HFF-Myc (cell line): ENCODE measurements around the gene ACRV1.

Experiments
- DNase-seq: peaks from one replicate; pipeline ENCODE4 v3.0.0-alpha.2; 2011; ENCODE audit warnings: low read depth; ENCODE audit errors: extremely low read depth
- H3K4me3 ChIP-seq: replicated peaks from 2 replicates; pipeline ENCODE4 v1.5.1; 2011; ENCODE audit warnings: low read depth, mild to moderate bottlenecking, control low read depth, low read length
- TF ChIP-seq, protein P1 (sequence below): IDR thresholded peaks from 2 replicates; pipeline ENCODE4 v1.5.1; 2012; ENCODE audit warnings: mild to moderate bottlenecking, low read depth, low read length, control low read depth; ENCODE audit errors: missing control alignments

ACRV1 gene

DNA sequence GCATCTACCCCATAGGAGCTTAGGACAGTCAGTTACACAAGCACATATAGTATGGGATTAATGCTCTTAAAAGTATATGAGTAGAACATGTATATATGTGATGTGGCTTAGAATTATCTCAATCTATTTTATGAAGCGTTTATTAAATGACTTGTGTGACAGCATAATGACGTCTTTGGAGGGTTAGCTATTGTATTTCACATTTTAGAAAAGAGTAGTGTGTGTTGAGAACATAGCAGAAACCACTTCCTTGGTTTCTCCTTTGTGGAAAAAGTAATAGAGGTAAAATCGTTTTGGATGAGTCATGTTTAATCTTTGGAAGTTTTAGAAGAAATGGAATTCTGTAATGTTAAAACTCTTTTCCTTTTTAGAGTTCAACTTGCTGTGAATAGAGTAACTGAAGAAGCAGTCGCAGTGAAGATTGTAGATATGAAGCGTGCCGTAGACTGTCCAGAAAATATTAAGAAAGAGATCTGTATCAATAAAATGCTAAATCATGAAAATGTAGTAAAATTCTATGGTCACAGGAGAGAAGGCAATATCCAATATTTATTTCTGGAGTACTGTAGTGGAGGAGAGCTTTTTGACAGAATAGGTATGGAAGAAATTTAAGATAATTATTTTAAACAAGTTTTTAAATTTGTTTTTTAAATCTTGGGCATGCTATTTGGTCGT, 53.3 kb downstream of the ACRV1 start:
- DNase-seq, result no peak
- peak overlapping the region; percentile 88 for H3K4me3 ChIP-seq
- TF ChIP-seq, protein P1, sequence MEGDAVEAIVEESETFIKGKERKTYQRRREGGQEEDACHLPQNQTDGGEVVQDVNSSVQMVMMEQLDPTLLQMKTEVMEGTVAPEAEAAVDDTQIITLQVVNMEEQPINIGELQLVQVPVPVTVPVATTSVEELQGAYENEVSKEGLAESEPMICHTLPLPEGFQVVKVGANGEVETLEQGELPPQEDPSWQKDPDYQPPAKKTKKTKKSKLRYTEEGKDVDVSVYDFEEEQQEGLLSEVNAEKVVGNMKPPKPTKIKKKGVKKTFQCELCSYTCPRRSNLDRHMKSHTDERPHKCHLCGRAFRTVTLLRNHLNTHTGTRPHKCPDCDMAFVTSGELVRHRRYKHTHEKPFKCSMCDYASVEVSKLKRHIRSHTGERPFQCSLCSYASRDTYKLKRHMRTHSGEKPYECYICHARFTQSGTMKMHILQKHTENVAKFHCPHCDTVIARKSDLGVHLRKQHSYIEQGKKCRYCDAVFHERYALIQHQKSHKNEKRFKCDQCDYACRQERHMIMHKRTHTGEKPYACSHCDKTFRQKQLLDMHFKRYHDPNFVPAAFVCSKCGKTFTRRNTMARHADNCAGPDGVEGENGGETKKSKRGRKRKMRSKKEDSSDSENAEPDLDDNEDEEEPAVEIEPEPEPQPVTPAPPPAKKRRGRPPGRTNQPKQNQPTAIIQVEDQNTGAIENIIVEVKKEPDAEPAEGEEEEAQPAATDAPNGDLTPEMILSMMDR, result no peak

DNA sequence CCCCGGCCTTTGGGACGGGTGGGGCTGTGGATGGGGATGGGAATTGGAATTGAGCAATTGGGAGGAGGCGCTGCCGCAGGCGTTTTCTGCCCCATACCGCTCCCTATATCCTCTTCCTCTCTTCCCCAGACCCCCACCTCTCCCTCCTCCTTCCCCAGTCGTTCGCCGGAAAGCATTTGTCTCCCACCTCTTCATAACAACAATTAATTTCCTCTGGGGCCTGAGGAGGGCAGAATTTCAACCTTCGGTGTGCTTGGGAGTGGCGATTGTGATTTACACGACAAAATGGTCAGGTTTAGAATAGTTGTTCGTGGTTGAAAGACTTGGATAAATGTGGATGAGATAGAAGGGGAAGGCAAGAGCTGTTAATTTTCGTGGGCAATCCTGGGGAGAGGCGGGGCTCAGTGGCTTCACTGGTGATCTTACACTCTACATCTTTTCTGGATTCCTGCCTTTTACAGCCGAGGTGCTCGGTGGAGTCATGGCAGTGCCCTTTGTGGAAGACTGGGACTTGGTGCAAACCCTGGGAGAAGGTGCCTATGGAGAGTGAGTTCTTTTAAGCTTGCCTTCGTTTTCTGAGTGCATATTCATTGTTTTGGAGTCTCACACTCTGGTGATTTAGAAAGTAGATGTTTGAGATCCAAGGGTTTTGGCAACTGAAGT, 54.2 kb downstream of the ACRV1 start:
- H3K4me3 ChIP-seq, result peak overlapping the region; percentile 88
- peak; percentile 84 for DNase-seq
- TF ChIP-seq, protein P1, result peak; percentile 25

DNA sequence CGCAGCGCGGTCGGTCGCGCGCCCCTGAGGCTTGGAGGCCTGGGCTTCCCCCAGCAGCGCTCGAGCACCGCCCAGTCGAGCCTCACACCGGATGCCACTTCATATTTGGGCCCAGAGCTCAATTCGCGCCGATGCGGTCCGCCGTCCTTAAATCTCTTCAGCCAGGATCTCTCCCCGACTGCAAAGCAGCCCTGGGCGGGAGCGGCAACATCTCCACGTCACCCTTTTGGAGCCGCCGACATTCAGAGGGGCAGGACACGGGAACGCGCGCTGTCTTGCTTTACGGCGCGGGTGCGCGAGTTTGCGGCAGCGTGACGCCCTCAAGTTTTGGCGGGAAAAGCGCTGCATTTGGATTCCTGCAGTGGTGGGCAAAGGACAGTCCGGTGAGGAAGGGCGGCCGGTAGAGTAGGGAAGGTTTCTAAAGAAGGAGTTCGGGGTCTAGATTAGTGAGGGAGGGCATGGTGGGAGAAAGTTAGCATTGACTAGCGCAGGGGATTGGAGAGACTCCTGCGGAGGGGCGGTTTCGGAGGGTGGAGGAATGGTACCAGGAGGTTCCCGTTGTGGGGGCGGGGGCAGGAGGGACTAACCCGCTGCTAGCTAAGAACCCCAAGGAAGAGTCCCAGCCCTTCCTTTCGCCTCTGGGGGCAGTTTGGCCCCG, 54.9 kb downstream of the ACRV1 start:
- DNase-seq, result peak; percentile 82
- TF ChIP-seq, protein P1, result no peak
- peak overlapping the region; percentile 88 for H3K4me3 ChIP-seq

DNA sequence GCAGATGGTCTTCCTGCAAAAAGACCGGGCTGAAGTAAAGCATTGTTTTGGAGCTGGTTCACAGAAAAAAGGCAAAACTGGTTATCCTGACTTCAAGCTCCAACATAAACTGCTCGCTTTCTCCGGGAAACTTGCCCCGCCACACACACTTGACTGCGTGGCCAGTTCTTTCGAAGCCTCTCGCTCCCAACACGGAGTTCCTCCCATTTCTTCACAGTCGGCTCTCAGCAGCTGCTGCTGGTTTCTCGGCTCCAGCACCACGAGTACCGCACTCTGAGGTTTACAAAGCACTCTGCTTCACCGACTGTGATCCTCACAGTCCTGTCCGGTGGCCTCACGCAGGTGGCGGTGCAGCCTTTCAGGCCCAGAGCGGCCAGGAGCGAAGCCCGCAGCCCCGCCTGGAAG, 55.4 kb downstream of the ACRV1 start:
- TF ChIP-seq, protein P1, result no peak
- peak overlapping the region; percentile 88 for H3K4me3 ChIP-seq
- DNase-seq, result no peak

DNA sequence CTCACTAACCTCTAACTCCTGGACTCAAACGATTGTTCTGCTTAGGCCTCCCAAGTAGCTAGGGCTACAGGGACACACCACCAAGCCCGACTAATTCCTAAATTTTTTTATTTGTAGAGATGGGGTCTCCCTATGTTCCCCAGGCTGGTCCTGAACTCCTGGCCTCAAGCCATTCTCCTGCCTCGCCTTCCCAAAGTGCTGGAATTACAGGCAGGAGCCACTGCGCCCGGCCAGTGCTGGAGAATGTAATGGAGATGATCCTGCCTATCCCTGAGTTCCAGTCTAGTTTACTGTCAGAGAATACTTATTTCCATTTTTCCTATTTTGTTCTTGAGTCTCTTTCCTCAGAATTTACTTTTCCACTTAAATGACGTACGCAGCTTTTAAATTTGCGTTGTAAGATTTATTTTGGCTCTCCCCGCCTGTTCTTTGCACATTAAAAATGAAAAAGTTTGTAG, 55.9 kb downstream of the ACRV1 start, which contains the start of gene CHEK1:
CHEK1 (plus strand) TSS at position 408 of the 458 bp plus-strand sequence. CDS start 1,606 bp downstream, outside the sequence.
- TF ChIP-seq, protein P1, result no peak
- peak within 1 kb of the TSS; percentile 88 for H3K4me3 ChIP-seq
- no peak for DNase-seq

DNA sequence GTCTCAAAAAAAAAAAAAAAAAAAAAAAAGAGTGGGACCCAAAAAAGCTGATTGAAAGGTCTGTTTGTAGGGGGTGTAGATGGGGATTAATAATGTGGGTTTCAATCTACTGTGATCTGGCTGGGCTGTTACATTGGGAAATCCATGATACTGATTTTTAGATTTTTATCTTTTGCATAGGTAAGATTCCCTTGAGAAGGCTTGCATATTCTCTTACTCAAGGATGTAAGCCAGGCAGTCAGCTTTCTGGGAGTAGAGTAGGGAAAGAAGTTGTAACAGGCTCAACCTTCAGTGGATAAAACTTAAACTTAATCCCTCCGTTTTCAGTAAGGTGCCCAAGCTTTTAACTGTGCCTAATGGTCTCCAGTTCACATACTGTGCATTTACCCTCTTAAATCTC, 57.6 kb downstream of the ACRV1 start:
- no peak overlapping the region for H3K4me3 ChIP-seq
- no peak for DNase-seq
- TF ChIP-seq, protein P1, result no peak
